ENCODE results near the gene ANKRD9.

Gene ANKRD9

DNA sequence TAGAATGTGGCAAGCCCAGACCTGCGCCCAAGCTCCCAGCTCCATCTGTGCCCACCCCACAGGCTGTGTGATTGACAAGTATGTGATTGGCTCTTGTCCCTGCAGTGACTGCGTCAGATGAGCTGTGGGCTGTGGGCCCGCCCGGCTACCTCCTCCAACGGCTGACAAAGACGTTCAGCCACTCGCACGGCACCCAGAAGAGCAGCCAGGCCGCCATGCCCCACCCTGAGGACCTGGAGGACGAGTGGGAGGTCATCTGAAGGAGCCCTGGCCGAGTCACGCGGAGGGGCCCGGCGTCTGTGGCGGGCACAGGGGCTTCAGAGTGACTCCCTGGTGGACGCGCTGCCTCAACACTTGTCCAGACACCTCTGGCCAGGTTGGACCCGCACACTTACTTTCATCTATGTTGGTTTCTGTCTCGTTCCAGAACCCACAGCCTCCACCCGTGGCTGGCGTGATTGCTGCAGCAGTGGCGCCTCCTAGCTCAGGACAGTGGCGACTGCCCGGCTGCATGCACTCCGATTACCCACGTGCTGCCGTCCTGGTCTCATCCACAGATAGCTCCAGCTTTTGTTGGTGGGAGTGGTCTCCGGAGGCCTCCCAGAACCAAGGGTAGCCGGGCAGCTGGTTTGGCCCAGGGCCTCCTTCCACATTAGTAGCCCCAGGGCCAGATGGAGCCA is 11.4 kb downstream of the ANKRD9 start:
- DNase-seq: no peak

- no peak for DNase-seq
Measured at GRCh38 chr14:102496958-102497744, 12.4 kb downstream of the ANKRD9 start.

DNA sequence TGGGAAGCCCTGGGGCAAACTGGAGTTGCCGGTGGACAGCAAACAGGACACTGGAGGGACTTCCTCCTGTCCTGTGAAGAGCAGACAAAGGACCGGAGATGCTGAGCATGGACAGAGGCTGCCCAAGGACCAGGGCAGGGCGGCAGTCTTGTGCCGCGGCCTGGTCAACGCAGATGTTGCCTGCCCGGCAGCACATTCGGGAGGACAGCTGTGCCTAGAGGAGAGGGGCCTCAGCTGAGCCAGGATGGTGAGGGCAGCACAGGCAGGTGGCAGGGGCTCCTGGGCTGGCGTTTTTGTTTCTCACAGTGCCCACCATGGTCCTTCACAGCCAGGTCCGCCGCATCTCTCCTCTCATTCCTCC is 13.3 kb downstream of the ANKRD9 start:
- no peak for DNase-seq

- DNase-seq: no peak
Measured at GRCh38 chr14:102495491-102496330, 13.9 kb downstream of the ANKRD9 start.

- DNase-seq: no peak
Measured at GRCh38 chr14:102493585-102493984, 16.0 kb downstream of the ANKRD9 start.

DNA sequence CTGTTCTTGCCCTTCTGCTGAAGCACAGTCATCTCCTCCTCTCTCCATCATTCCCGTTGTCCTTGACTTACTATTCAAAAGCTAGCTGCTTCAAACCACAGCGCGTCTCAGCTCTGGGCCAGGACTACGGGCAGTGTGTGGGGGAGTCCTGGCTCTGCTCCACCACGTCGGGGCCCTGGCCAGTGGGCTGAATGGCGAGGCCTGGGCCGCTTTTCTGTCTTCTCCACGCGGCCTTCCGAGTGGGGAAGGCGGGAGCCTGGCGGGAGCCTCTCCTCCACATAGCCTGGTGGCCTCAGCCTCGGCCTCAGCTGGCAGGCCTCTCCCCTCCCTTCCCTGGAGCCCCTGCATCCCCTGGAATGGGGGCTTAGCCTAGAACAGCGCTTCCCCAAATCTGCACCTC is 16.5 kb downstream of the ANKRD9 start:
- DNase-seq: no peak

DNA sequence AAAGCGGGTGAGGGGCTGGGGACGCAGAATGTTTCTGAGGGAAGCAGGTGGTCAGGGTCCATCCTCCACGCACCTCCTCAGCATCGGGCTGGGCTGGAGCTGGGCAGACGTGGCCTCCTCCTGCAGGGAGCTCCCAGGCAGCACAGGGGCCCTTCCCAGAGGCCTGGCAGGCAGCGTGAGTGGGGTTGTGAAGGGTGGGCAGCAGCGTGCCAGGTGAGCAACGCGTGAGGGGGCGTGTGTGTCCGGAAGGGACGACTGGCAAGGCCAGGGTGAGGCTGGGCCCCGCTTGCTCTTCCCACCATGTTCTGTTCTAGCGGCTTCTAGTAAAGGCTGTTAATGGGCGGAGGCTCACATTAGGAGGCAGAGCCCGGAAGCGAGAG is 17.1 kb downstream of the ANKRD9 start:
- DNase-seq: no peak

DNA sequence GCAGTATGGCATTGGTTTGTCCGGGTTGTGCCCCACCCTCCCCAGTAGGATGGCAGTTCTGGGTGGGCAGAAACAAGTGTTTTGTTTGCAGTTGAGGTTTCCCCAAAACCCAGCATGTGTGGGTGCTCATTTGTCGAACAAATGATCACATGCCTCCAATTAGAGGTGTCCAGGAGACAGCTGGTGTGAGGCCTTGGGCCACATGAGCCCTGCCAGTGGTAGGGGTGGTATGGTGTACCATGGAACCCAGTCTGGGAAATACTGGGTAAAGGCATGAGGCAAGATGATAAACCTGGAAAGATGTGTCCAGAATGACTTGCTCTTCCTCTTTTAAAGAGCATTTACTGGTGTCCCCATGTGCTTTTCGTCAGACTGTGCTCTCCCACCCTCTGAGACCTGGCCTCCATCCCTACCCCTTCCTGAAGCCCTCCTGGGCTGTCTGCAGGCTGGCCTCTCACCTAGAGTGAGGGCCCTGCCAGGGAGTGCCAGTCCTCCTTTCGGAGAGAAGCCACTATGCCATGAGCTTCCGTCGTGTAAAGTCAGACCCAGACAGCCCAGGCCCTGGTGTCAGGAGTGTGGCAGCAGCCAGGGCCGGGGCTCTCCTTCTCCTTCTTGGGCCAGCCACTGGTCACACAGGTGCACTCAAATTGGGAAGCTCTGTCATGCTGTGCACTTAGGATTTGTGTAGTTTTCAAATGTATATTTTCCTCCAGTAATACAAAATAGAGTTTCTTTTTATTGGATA is 17.6 kb downstream of the ANKRD9 start:
- no peak for DNase-seq

- DNase-seq: no peak
Measured at GRCh38 chr14:102491366-102491765, 18.2 kb downstream of the ANKRD9 start.

DNA sequence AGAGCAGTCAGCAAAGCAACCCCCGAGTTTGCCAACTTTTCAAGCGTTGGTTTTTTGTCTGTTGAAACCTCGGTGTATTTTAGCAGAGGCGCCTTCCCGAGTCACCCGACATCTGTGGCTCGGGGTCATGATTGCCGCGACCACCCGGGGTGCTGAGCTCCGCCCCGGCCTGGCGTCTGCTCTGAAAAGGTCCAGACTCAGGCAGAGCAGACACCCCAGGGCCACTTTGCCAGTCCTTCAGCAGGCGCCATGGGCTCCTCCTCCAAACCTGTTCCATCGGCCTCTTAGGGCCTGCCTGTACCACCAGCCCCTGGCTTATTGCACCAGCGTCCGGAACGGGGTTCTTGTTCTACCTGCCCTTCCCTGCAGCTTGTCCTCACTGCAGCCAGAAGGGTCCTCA is 19.1 kb downstream of the ANKRD9 start:
- DNase-seq: no peak

- DNase-seq: no peak
Measured at GRCh38 chr14:102487204-102487577, 22.4 kb downstream of the ANKRD9 start.

DNA sequence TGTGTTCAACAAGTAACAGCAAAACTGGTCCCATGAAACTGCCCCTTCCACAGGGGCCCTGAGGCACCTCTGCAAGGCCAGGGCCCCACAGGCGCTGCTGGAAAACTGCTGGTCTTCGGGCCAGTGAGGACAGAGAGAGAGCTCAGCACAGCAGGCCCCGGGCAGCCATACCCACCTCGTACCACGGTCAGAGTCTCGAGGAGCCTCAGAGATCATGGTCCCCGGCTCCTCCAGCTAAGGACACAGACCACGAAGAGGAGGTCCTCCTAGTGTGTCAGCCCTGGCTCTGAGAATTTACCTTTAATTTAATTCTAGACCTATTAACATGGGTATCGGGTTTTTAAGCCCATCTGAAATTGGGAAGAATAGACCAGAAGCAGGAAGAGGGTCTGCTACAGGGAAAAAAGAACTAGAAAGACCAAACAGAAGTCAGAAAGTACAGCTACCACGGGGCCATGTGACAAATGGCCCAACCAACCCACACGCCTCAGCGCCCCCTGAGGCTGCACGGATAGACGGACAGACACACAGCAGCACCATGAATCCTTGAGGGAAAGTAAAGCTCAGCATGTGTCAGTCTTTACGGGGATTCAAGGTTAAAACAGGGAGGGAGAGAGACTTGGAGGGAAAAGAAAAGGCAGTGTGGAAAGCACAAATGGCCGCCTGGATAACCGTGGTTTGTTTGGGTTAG is 22.9 kb downstream of the ANKRD9 start:
- no peak for DNase-seq

GRCh38 chr14:102485693-102486512 is 23.7 kb downstream of the ANKRD9 start:
- DNase-seq: no peak

- DNase-seq: no peak
Measured at GRCh38 chr14:102484316-102484715, 25.3 kb downstream of the ANKRD9 start.

GRCh38 chr14:102481791-102482238 is 27.8 kb downstream of the ANKRD9 start:
- no peak for DNase-seq

GRCh38 chr14:102481371-102481770 is 28.2 kb downstream of the ANKRD9 start:
- DNase-seq: no peak

- no peak for DNase-seq
Measured at GRCh38 chr14:102479777-102480176, 29.8 kb downstream of the ANKRD9 start.

GRCh38 chr14:102479107-102479506 is 30.5 kb downstream of the ANKRD9 start:
- no peak for DNase-seq

DNA sequence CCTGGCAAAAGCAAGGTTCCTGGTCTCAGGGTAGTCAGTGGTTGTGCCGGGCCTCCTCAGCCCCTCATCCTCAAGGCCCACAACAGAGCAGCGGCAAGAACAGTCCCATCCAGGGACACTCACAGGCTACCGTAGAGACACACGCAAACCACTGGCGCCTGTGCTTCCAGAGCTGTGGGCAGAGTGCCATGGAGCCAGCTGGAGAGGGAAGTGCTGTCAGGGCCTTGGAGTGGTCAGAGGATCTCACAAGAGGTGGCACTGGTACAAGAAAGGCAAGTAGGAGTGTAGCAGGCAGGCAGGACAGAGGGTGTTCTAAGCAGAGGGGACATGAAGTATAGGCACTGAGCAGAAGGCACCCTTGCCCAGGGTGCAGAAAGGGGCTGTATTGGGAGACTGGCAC is 34.6 kb downstream of the ANKRD9 start:
- no peak for DNase-seq

DNA sequence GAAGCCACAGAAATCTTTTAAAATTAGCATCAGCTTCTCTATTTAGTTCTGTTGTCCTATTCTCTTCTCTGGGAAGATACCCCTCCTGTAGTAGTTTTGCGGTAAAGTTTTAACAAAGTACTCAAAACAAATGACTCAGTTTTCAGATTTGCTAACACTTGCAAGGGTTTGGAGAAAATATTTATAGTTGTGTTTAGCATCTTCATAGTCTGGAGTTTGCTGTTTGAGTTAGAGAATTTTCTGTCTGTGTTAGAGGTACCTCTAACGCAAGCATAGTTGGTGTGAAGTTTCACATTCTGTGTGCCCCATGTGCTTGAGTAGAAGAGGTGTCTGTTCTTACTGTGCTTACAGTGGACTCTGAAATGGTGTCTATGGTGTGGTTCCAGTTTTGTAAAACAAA is 36.0 kb downstream of the ANKRD9 start:
- no peak for DNase-seq

- DNase-seq: no peak
Measured at GRCh38 chr14:102472791-102473150, 36.8 kb downstream of the ANKRD9 start.
